ENCODE data around the gene SCGB1A1.
"Not testable (repeated sequence)": the region's sequence is repeated elsewhere in the genome, so short reads cannot be mapped to it uniquely, and the experiment has no call there.

SCGB1A1 gene, protein sequence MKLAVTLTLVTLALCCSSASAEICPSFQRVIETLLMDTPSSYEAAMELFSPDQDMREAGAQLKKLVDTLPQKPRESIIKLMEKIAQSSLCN

DNA sequence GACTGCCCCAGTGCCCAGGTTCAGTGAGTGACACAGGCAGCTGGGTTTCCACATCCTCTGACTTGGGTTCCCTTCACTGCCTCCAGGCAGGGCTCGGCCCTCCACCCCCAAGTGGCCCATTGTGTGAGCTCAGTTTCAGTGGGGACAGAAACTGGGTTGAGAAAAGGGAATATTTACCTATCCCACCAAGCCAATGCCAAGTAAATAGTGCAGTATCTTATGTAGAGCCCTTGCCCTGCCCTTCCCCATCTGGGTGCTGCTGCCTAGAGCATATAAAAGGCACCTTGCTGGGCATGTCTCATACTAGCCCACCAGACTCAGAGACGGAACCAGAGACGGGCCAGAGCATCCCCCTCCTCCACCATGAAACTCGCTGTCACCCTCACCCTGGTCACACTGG lies at the start of gene SCGB1A1:
Gene SCGB1A1 (plus strand): TSS at position 301 of the 400 bp plus-strand sequence. CDS start 63 bp downstream, at position 364.
- no peak for DNase-seq (ENCODE audit: low read depth)

DNA sequence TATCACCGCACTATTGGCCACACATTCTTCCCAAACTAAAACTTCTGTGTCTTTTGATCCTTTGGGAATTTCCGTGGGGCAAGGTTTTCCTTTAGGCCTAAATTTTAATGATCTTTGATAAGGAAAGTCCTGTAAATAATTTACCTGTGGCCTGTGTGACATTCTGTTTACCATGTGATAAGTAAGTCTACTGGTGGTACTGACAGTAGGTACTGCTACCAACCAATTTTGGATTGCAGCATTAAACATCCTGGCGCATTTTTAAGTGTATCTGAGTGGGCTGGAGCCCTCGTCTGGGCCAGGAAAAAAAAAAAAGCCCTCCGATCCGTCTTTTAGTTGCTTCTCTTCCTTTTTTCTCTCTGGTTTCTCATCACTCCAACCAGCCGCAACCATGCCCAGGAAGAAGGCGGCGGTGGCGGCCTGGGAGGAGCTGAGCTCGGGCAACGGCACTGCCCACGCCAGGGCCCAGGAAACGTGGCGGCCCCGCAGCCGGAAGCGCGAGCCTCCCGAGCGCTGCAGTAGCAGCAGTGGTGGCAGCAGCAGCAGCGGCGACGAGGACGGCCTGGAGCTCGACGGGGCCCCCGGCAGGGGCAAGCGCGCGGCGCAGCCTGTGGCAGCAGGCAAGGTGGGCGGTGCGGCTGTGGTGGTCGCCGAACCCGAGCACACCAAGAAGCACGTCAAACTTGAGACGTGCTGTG lies 47.9 kb upstream of the SCGB1A1 start:
- peak; percentile 19 for DNase-seq (ENCODE audit: low read depth)

DNA sequence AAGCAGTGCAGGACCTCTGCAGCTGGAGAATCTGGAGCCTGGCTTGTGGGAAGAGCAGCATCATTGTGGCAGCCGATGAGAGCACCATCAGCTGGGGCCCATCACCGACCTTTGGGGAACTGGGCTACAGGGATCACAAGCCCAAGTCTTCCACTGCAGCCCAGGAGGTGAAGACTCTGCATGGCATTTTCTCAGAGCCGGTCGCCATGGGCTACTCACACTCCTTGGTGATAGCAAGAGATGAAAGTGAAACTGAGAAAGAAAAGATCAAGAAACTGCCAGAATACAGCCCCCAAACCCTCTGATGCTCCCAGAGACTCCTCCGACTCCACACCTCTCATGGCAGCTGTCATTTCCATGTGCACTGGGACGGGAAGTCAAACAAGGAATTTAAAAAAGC lies 46.0 kb upstream of the SCGB1A1 start:
- DNase-seq (ENCODE audit: low read depth), result no peak

DNA sequence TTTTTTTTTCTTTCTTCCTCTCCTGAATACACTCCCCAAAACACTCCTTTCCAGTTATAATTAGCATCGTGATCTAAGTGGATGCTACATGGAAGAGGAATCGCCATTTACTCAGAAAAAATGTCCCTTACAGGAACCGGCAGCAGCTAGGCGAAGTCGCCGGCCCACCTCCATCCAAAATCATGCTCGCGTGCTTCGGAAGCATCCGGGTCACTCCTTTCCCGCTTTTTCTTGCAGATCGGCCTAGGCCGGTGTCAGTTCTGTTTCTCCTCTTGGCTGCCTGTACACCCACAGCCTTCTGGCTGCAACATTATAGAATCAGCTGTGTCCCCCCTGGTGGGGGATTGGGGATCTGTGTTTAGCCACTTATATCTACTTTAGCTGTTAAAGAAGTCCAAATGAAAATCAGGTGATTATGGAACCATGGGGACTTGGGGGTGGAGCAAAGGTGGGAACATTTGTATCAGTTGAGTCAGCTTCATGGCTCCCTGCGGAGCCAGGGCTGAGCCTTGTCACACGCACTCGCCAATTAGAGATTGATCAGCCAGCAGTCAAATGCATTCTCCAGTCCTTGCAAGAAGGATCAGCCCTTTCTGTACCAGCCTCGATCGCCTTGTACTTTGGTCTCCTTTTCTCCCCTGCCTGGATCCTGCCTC lies 45.2 kb upstream of the SCGB1A1 start:
- DNase-seq (ENCODE audit: low read depth), result no peak

DNA sequence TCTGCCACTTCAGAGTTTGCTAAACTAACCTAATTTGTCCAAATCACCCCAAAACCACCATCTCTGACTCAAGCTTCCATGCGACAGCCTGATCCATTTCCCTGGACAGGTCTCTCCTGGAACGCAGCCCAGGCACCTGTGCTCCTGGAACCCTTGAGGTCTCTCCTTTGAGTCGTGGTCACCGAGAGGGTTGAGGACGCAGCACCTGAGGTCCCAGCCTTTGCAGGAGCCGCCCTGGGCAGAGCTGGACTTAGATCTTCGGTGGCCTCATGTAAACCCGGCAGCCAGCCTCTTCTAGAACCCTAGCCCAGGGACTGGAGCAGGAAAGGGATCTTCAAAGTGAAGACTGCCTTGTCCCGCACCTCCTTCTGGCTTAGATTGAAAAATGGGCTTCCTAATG lies 44.0 kb upstream of the SCGB1A1 start:
- no peak for DNase-seq (ENCODE audit: low read depth)

DNA sequence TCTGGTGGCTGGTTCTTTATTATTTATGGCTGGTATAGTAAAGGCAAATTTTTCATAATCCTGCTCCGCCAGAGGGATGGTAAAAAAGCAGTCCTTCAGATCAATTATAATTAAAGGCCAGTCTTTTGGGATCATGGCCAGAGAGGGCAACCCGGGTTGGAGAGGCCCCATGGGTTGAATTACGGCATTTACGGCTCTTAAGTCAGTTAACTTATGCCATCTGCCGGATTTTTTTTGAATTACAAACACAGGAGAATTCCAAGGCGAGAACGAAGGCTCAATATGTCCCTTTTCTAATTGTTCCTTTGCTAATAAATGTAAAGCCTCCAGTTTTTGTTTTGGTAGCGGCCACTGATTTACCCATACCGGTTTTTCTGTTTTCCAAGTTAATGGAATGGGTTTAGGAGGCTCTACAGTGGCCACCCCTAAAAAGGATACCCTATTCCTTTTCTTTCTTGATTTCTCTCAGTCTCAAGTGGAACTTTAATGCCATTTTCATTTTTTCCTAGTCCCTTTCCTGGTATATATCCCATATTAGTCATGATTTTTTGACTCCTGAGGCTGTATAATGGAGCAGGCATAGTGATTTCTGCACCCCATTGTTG lies 40.3 kb upstream of the SCGB1A1 start:
- DNase-seq (ENCODE audit: low read depth), result not testable (repeated sequence)

DNA sequence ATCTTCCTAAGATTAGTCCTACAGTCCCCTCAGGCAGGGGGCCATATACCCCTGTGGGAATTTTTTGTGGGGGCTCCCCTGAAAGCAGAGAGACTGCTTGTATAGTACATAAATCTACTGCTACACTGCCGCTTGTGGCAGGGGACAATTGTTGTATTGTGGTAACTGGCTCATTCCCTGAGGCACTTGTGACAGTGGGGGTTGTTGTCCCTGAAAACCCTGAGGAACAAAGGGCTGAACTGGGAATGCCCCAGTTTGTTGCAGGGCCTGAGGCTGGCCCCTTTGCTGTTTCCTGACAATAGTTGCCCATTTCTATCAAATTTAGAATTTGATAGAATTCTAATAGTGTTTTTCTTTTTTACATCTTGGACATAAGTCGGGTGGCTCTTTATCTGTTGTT lies 39.2 kb upstream of the SCGB1A1 start:
- DNase-seq (ENCODE audit: low read depth), result not testable (repeated sequence)

DNA sequence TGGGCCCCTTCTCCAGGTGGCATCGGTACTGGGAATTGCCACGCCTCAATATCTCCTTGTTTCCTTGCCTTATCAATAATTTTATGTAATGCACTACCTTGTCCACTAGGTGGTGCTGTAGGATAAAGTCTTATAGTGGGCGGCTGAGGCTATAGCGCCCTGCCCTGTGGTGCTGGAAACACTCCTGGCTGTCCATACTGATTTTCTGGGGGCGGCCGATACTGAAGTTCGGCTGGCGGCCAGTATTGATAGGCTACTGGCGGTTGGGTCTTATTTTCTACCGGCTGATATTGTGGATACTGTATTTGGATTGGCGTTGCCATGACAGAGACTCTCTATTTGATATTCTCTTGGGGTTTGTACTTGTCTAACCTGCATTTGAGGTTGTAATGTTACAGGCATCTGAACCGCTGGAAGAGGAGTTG lies 38.0 kb upstream of the SCGB1A1 start:
- not testable (repeated sequence) for DNase-seq (ENCODE audit: low read depth)

DNA sequence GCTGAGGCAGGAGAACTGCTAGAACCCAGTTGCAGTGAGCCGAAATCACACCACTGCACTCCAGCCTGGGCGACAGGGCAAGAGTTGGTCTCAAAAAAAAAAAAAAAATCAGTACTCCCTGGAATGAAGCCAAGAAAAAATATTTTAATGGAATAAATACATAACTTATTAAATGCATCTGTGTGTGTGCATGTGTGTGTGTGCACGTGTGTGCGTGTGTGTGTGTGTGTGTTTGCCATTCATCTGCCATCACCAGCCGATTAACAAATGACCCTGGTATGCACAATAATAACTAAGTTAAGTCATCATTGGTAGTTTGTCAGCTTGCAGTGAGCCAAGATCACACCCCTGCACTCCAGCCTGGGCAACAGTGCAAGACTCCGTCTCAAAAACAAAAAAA lies 35.0 kb upstream of the SCGB1A1 start:
- DNase-seq (ENCODE audit: low read depth), result no peak

DNA sequence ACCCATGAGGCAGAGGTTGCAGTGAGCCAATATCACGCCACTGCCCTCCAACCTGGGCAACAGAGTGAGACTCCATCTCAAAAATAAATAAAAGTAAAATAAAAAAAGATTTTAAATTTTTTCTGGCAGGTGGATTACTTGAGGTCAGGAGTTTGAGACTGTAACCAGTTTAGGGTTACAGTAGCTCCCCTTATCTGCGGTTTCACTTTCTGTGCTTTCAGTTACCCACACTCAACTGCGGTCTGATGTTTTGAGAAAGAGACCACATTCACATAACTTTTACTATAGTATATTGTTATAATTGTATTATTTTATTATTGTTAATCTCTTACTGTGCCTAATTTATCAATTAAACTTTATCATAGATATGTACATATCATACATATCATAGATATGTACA lies 32.8 kb upstream of the SCGB1A1 start:
- not testable (repeated sequence) for DNase-seq (ENCODE audit: low read depth)

DNA sequence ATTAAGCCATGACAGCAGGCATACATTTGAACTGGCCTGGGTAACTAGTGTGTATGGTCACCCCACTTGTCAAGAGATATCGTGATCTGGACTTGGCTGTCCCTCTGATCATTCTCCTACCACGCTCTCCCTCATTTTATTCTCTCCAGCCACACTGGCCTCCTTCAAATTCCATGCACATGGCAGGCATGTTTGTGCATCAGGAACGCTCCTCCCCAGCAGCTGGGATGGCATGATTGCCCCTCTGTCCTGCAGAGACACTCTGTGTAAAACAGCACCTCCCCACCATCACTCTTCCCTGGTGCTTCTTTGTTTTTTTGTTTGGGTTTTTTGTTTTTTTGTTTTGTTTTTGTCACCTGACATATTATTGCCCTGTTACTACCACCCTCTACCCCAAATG lies 31.5 kb upstream of the SCGB1A1 start:
- no peak for DNase-seq (ENCODE audit: low read depth)

DNA sequence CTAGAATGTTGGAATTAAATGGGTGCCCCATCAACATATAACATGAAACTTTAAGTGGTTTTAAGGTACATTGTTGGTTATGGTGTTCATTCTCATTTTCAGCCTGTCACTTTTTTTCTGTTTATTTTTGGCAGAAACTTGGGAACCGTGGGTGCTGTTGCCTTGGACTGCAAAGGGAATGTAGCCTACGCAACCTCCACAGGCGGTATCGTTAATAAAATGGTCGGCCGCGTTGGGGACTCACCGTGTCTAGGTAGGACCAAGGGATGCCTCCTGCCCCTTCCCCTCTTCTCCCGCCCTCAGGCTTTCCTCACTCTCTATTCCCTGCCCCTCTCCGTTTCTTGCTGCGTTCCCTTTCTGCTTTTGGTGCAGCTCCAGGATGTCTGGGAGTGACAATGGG lies 29.8 kb upstream of the SCGB1A1 start:
- DNase-seq (ENCODE audit: low read depth), result no peak

DNA sequence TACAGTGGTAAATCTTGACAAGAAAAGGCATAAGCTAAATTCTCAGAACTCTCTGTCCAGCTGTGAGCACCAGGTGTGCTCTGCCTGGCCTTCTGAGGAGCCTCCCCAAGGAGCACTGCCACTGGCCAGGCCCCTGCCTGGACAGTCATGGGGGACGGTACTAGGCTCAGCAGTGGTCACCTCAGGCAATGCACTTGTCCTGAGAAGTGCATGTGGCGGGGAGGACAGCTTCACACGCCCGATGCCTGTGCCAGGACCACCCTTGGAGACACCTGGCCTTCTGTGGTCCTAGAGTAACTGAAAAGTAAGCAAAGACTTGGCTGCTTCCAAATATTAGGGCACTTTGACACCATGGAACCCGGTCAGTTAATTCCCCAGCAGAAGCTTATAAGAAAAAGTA lies 28.6 kb upstream of the SCGB1A1 start:
- DNase-seq (ENCODE audit: low read depth), result no peak

DNA sequence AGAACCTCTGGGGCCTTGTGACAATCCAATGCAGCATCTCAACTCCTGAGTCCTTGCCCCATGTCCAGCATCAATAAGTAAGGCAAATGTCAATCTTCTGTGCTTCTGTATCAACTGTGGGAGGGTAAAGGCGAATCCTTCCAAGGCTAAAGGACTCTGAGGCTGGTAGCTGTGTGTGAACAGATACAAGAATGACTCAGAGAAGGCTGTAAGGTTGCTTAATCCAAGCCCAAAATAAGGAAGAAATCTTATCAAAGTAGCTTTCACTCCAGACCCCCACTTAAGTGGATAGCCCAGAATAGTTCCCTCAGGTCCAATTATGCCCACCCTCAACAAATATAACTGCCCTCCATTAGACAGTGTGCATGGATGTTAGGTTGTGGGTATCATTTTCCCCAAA lies 28.1 kb upstream of the SCGB1A1 start:
- DNase-seq (ENCODE audit: low read depth), result no peak

DNA sequence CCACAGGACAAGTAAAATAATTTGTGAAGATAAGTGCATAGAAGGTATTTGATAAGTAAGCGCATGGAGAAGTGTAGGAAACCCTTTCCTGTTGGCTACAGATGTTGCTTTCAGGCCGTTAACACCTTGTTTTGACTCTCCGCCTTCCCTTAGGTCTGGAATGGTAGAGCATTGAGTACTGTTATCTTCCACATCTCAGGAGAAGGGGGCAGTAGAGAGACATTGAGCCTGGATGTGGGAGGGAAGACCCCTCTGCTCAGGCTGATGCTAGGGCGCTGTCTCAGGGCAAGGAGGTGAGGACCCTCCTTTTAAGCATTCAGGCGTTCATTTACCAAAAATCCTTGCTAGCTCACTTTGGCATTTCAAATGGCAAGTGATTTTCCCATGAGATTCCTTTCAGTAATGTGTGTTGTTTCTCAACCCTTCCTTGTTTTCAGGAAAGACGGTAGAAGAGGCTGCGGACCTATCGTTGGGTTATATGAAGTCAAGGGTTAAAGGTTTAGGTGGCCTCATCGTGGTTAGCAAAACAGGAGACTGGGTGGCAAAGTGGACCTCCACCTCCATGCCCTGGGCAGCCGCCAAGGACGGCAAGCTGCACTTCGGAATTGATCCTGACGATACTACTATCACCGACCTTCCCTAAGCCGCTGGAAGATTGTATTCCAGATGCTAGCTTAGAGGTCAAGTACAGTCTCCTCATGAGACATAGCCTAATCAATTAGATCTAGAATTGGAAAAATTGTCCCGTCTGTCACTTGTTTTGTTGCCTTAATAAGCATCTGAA lies 27.0 kb upstream of the SCGB1A1 start:
- no peak for DNase-seq (ENCODE audit: low read depth)

DNA sequence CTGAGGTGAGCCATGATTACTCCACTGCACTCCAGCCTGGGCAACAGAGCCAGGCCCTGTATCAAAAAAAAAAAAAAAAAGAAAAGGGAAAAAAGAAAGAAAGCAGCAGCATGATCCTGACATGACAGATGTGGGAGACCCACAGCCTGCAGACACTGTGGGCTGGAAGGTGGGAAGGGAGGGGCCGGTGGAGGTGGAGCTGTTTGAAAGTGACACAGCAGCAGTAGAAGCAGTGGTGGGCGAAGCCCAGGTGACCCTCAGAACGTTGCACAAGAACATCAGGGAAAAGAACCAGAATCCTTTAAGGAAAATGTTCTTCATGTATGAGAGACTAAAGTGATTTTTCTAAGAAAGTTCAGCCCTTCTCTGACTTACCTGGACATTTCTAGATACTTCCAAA lies 26.3 kb upstream of the SCGB1A1 start:
- DNase-seq (ENCODE audit: low read depth), result no peak

DNA sequence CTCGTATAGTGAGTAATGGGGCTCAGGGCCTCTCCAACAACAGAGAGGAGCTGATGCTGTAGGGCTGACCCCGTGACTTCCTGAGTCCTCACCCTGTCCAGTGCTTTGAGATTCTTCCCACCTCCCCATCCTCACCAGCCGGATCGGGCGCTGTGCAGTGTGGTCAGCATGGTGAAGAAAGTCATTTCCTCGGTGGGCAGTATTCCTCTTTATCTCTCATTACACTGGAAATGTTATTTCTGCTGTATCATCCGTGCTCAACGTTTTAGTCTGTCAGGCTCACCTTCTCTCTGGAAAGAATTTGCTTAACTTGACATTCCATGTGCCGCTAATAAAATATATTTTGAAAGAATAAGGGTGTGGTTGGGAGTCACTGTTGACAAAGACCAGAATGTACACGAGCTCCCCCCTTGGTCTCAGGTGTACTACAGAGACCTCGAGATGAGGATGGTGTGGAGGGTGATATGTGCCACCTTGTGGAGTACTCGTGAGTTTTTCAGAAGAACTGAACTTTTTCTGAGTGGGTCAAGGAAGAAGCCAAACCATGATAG lies 25.7 kb upstream of the SCGB1A1 start:
- DNase-seq (ENCODE audit: low read depth), result no peak

DNA sequence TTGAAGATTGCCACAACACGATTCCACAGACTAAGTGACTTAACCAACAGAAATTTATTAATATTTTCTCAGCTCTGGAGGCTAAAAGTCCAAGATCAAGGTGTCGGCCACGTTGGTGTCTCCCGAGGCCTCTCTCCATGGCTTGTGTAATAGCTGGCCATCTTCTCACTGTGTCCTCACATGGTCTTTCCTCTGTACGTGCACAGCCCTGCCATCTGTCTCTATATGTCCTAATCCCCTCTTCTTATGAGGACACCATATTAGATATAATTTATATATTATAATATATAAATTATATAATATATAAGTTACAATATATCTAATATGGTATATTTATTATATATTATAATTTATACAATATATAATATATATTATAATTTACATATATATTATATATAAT lies 25.1 kb upstream of the SCGB1A1 start:
- no peak for DNase-seq (ENCODE audit: low read depth)

DNA sequence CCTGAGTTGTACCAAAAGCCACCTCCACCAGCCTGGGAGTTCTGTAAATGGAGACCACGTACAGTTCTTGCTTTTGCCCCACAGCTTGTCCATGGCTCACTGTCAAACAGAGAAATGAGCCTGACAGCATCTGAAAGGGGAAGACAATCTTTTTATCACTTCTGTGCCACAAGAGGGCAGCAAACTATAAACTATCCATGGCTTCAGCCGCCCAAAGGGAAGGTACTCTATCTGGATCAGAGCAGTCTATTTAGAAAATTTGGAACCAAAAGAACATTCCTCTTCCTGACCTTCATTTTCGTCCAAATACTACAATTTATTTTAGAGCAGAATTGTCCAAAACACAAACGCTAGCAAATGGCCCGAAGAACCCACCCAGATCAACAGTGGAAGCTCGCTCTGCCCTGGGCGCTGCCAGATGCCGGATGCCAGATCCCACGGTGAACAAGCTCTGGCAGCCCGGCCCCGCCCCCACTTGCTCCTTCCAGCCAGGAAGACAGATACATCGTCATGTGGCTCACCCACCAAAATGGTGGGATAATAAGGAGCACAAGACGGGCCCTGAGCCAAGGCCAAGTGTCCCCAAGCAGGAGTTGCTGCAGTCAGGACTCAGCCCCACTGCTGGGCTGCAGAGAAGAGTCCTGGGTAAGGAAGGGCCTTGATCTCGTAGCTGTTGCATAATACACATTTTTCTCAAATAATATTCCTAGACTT lies 23.9 kb upstream of the SCGB1A1 start:
- no peak for DNase-seq (ENCODE audit: low read depth)

DNA sequence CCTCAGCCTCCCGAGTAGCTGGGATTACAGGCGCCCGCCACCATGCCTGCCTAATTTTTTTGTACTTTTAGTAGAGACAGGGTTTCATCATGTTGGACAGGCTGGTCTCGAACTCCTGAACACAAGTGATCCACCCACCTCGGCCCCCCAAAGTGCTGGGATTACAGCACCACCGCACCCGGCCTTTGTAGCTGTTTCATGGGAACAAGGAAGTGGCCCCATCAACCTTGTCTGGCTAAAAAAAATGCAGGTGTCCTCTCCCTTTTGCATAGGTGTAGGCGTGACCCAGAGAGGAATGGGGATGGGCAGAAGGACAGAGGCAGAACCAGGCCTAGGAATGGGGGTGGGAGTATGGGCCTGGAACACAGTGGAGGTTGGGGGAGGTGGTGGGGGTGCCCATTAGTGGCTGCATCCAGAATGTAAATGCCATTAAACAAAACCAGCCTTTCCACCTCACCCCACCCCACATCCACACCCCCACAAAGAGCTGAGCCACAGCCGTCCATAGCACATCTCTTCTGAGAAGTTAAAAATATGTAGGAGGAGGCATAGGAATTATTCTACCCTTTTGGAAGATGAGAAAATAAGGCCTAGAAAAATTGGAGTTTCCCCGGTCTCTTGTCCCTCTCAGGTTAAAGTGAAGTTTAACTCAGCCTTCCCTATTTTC lies 22.8 kb upstream of the SCGB1A1 start:
- DNase-seq (ENCODE audit: low read depth), result no peak

All from activated T-helper 9 cell treated with anti-CD3 and anti-CD28 coated beads, Interleukin-2, amount 50 U/mL, for 16 hours (primary cell).